CD4-positive, CD25-positive, alpha-beta regulatory T cell (primary cell): Measurements from ENCODE around the gene FAM20A. TPM values are rescaled to one million over a fixed set of nuclear protein-coding genes. Genes with fewer than 3 reads are reported as not detected.

ENCODE experiments used
- ATAC-seq, 2 donors: fragments of 150-1000 bp; cut with Tn5 transposase; one replicate each; pipeline ENCODE4 v1.10.0; 2021; ENCODE audit warnings: low read depth in 2 of 2, moderate number of reproducible peaks in 2 of 2, moderate library complexity in 1 of 2
- DNase-seq, 3 donors: peaks; one replicate each; pipeline versions ENCODE4 v3.0.0 to v3.0.0-alpha.2; 2012 to 2022; ENCODE audit warnings: mixed read lengths in 1 of 3
- H3K27ac ChIP-seq: one replicate; pipeline ENCODE4 v1.7.0; 2013; ENCODE audit warnings: mild to moderate bottlenecking, low read length; ENCODE audit not compliant: insufficient read depth, poor library complexity, severe bottlenecking
- H3K27me3 ChIP-seq: one replicate; pipeline ENCODE4 v1.7.0; 2013; ENCODE audit warnings: low read length; ENCODE audit not compliant: control insufficient read depth, insufficient read depth
- H3K36me3 ChIP-seq: one replicate; pipeline ENCODE4 v1.7.0; 2013; ENCODE audit warnings: mild to moderate bottlenecking, low read length, moderate library complexity; ENCODE audit not compliant: control insufficient read depth, insufficient read depth
- H3K4me1 ChIP-seq: 2 replicates; pipeline ENCODE4 v1.7.0; 2013; ENCODE audit warnings: mild to moderate bottlenecking, low read length; ENCODE audit not compliant: insufficient read depth, control insufficient read depth, poor library complexity, severe bottlenecking
- H3K4me3 ChIP-seq: one replicate; pipeline ENCODE4 v1.7.0; 2013; ENCODE audit warnings: low read depth, mild to moderate bottlenecking, low read length, moderate library complexity
- H3K9me3 ChIP-seq, 2 experiments: 1 replicate in 1 of 2; 2 replicates in 1 of 2; pipeline ENCODE4 v1.7.0; 2013; ENCODE audit warnings: low read length in 2 of 2, mild to moderate bottlenecking in 1 of 2, moderate library complexity in 1 of 2; ENCODE audit not compliant: control insufficient read depth in 2 of 2
- H3K27ac Mint-ChIP-seq, 3 donors: one replicate each; pipeline ENCODE4 v1.8.0; 2020 to 2022; ENCODE audit warnings: mild to moderate bottlenecking in 3 of 3, mixed read lengths in 3 of 3, moderate library complexity in 2 of 3
- H3K27me3 Mint-ChIP-seq: one replicate; pipeline ENCODE4 v1.8.0; 2022; ENCODE audit warnings: mild to moderate bottlenecking, mixed read lengths
- H3K36me3 Mint-ChIP-seq: one replicate; pipeline ENCODE4 v1.8.0; 2020; ENCODE audit warnings: mixed read lengths
- H3K4me1 Mint-ChIP-seq, 4 donors: one replicate each; pipeline ENCODE4 v1.8.0; 2020 to 2022; ENCODE audit warnings: mixed read lengths in 4 of 4, mild to moderate bottlenecking in 1 of 4
- H3K4me3 Mint-ChIP-seq, 4 donors: one replicate each; pipeline ENCODE4 v1.8.0; 2020 to 2022; ENCODE audit warnings: mild to moderate bottlenecking in 4 of 4, mixed read lengths in 4 of 4, moderate library complexity in 3 of 4
- H3K9me3 Mint-ChIP-seq, 7 donors: one replicate each; pipeline ENCODE4 v1.8.0; 2020 to 2022; ENCODE audit warnings: mixed read lengths in 7 of 7, mild to moderate bottlenecking in 3 of 7, moderate library complexity in 2 of 7
- polyA plus RNA-seq, 4 donors: library from polyadenylated mRNA; unstranded; fragments of 300-500 nt; fragmentation: Illumina TruSeq; gene quantifications; one replicate each; pipeline ENCODE4 v1.2.3, GENCODE V29; 2021
- total RNA-seq: library from RNA; stranded (reverse); gene quantifications from one replicate; pipeline ENCODE4 v1.2.3, GENCODE V29; 2022

FAM20A gene
- not detected for total RNA-seq
- under 1 TPM in 1 of 4 donors, not detected in 3; 0.11 TPM for polyA plus RNA-seq

GRCh38 chr17:68600931-68601564, at the start of gene FAM20A:
Gene FAM20A, minus strand, starts transcription at chr17:68601367. Its CDS starts 701 bp downstream, at chr17:68600666.
- peaks cover 0 to 10% (median 4%) of the 10 kb centered on the region in 4 donors for H3K4me1 Mint-ChIP-seq

GRCh38 chr17:68649324-68649723, 48.2 kb upstream of the FAM20A start:
- no peak overlapping the region for H3K27ac ChIP-seq
- DNase-seq: no peak
- H3K27me3 Mint-ChIP-seq: peaks cover 14% of the 10 kb centered on the region

More at GRCh38 chr17:68600931-68601564, at the start of gene FAM20A:
- Mint-ChIP-seq H3K36me3 (no peaks in the 10 kb centered on the region), H3K9me3 (peaks cover 0 to 4% (median under 1%) of the 10 kb centered on the region in 7 donors), H3K27me3 (peaks cover 56% of the 10 kb centered on the region), H3K4me3 (peak within 1 kb of the TSS in 1 of 4 donors; percentile 17), H3K27ac (no peak within 1 kb of the TSS)
- H3K27me3 ChIP-seq: peaks cover 26% of the 10 kb centered on the region
- H3K9me3 ChIP-seq: no peaks in the 10 kb centered on the region
- H3K4me3 ChIP-seq: no peak within 1 kb of the TSS
- DNase-seq: no peak
- H3K27ac ChIP-seq: no peak within 1 kb of the TSS
- H3K4me1 ChIP-seq: peaks cover 10% of the 10 kb centered on the region
- no peaks in the 10 kb centered on the region for H3K36me3 ChIP-seq
- no peak for ATAC-seq

GRCh38 chr17:68646626-68647526, 45.7 kb upstream of the FAM20A start:
- no peak overlapping the region for H3K4me3 Mint-ChIP-seq
- H3K27ac Mint-ChIP-seq: no peak overlapping the region
- Histone ChIP-seq H3K9me3 (no peaks in the 10 kb centered on the region), H3K4me1 (no peaks in the 10 kb centered on the region), H3K27ac (no peak overlapping the region), H3K27me3 (peaks cover 10% of the 10 kb centered on the region), H3K36me3 (no peaks in the 10 kb centered on the region), H3K4me3 (no peak overlapping the region)
- H3K9me3 Mint-ChIP-seq: peaks cover 0 to 7% (median 3%) of the 10 kb centered on the region in 7 donors
- H3K27me3 Mint-ChIP-seq: peaks cover 22% of the 10 kb centered on the region
- DNase-seq: no peak
- H3K4me1 Mint-ChIP-seq: no peaks in the 10 kb centered on the region
- H3K36me3 Mint-ChIP-seq: no peaks in the 10 kb centered on the region
- no peak for ATAC-seq

More at GRCh38 chr17:68649324-68649723, 48.2 kb upstream of the FAM20A start:
- Mint-ChIP-seq H3K36me3 (no peaks in the 10 kb centered on the region), H3K4me1 (no peaks in the 10 kb centered on the region), H3K9me3 (peaks cover 0 to 10% (median 2%) of the 10 kb centered on the region in 7 donors), H3K27ac (no peak overlapping the region), H3K4me3 (no peak overlapping the region)
- H3K4me1 ChIP-seq: no peaks in the 10 kb centered on the region
- H3K36me3 ChIP-seq: no peaks in the 10 kb centered on the region
- no peaks in the 10 kb centered on the region for H3K9me3 ChIP-seq
- no peak for ATAC-seq
- H3K4me3 ChIP-seq: no peak overlapping the region
- peaks cover 3% of the 10 kb centered on the region for H3K27me3 ChIP-seq

GRCh38 chr17:68642118-68642412, 40.9 kb upstream of the FAM20A start:
- H3K36me3 Mint-ChIP-seq: peaks cover under 1% of the 10 kb centered on the region

GRCh38 chr17:68641276-68642117, 40.3 kb upstream of the FAM20A start:
- Mint-ChIP-seq H3K4me3 (no peak overlapping the region), H3K36me3 (peaks cover 3% of the 10 kb centered on the region)

More at GRCh38 chr17:68642118-68642412, 40.9 kb upstream of the FAM20A start:
- no peak overlapping the region for H3K4me3 Mint-ChIP-seq
- H3K36me3 ChIP-seq: no peaks in the 10 kb centered on the region
- no peaks in the 10 kb centered on the region for H3K4me1 ChIP-seq
- ATAC-seq (no peak), DNase-seq (no peak)
- H3K27ac Mint-ChIP-seq: no peak overlapping the region
- peaks cover 12% of the 10 kb centered on the region for H3K27me3 ChIP-seq
- H3K9me3 ChIP-seq: no peaks in the 10 kb centered on the region
- H3K4me1 Mint-ChIP-seq: no peaks in the 10 kb centered on the region
- H3K27ac ChIP-seq: no peak overlapping the region
- no peak overlapping the region for H3K4me3 ChIP-seq
- peaks cover 0 to 6% (median 0%) of the 10 kb centered on the region in 7 donors for H3K9me3 Mint-ChIP-seq
- peaks cover 15% of the 10 kb centered on the region for H3K27me3 Mint-ChIP-seq

GRCh38 chr17:68640242-68640989, 39.2 kb upstream of the FAM20A start:
- Histone ChIP-seq H3K4me1 (no peaks in the 10 kb centered on the region), H3K27me3 (peaks cover 12% of the 10 kb centered on the region), H3K36me3 (no peaks in the 10 kb centered on the region), H3K27ac (no peak overlapping the region), H3K9me3 (no peaks in the 10 kb centered on the region), H3K4me3 (no peak overlapping the region)
- Mint-ChIP-seq H3K36me3 (peaks cover 3% of the 10 kb centered on the region), H3K9me3 (peaks cover 0 to 6% (median 2%) of the 10 kb centered on the region in 7 donors), H3K27me3 (peaks cover 15% of the 10 kb centered on the region), H3K4me1 (no peaks in the 10 kb centered on the region), H3K27ac (no peak overlapping the region), H3K4me3 (no peak overlapping the region)
- no peak for ATAC-seq
- no peak for DNase-seq

More at GRCh38 chr17:68641276-68642117, 40.3 kb upstream of the FAM20A start:
- Mint-ChIP-seq H3K27ac (no peak overlapping the region), H3K9me3 (peaks cover 0 to 6% (median 0%) of the 10 kb centered on the region in 7 donors), H3K27me3 (peaks cover 15% of the 10 kb centered on the region), H3K4me1 (no peaks in the 10 kb centered on the region)
- Histone ChIP-seq H3K4me1 (no peaks in the 10 kb centered on the region), H3K9me3 (no peaks in the 10 kb centered on the region), H3K4me3 (no peak overlapping the region), H3K27me3 (peaks cover 12% of the 10 kb centered on the region), H3K36me3 (no peaks in the 10 kb centered on the region), H3K27ac (no peak overlapping the region)
- ATAC-seq (no peak), DNase-seq (no peak)
